Measurements from ENCODE around the gene TEAD2. TPM values are rescaled to one million over a fixed set of nuclear protein-coding genes. Genes with fewer than 3 reads are reported as not detected.

TEAD2 gene
- total and polyA plus RNA-seq, 12 donors, result 5.4 to 42.8 (median 27.4) TPM

DNA sequence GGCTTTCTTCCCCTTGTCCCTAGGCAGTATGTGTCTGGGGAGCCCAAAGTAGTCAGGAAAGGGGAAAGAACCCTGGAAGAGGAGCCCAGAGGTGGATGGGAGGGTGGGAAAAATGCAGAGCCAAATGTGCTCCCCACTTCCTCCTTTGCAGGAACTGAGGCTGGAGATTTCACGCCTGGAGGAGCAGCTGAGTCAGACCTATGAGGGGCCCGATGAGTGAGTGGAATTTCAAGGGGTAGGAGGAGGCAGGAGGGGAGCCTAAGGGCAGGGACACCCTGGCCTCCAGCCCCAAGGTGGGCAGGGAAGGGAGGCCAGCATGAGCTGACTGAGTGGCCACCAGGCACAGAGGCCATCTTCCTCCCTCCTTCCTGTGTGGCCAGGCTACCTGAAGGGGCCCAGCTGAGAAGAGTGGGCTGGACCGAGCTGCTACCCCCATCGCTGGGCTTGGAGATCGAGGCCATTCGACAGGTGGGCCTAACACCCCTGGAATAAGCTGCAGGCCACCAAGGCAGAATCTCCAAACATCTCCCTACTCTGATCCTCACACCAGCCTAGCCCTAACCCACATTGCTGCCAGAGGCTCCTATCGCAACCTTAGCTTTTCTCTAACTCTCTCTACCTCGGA lies 46.7 kb upstream of the TEAD2 start:
- no peaks in the 10 kb centered on the region for H3K4me1 ChIP-seq (replicated peaks in 1 of 2)
- H3K36me3 ChIP-seq (replicated peaks in 1 of 2), result no peaks in the 10 kb centered on the region
- intact Hi-C loops (cut with DNase I), result no loop called here
- no peaks in the 10 kb centered on the region for H3K9me3 ChIP-seq (replicated peaks in 1 of 3)
- TF ChIP-seq POLR2A (IDR thresholded peaks at IDR 0.05), result no peak
- TF ChIP-seq, protein P1, sequence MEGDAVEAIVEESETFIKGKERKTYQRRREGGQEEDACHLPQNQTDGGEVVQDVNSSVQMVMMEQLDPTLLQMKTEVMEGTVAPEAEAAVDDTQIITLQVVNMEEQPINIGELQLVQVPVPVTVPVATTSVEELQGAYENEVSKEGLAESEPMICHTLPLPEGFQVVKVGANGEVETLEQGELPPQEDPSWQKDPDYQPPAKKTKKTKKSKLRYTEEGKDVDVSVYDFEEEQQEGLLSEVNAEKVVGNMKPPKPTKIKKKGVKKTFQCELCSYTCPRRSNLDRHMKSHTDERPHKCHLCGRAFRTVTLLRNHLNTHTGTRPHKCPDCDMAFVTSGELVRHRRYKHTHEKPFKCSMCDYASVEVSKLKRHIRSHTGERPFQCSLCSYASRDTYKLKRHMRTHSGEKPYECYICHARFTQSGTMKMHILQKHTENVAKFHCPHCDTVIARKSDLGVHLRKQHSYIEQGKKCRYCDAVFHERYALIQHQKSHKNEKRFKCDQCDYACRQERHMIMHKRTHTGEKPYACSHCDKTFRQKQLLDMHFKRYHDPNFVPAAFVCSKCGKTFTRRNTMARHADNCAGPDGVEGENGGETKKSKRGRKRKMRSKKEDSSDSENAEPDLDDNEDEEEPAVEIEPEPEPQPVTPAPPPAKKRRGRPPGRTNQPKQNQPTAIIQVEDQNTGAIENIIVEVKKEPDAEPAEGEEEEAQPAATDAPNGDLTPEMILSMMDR (IDR thresholded peaks at IDR 0.05), result no peak
- no peak overlapping the region for H3K4me3 ChIP-seq
- no peak overlapping the region for H3K27ac ChIP-seq
- H3K27me3 ChIP-seq, result no peaks in the 10 kb centered on the region
- 53 to 84% (median 68%) methylated on average over 4 to 8 of the region's 8 CpGs for WGBS, 4 donors
- DNase-seq, result no peak

DNA sequence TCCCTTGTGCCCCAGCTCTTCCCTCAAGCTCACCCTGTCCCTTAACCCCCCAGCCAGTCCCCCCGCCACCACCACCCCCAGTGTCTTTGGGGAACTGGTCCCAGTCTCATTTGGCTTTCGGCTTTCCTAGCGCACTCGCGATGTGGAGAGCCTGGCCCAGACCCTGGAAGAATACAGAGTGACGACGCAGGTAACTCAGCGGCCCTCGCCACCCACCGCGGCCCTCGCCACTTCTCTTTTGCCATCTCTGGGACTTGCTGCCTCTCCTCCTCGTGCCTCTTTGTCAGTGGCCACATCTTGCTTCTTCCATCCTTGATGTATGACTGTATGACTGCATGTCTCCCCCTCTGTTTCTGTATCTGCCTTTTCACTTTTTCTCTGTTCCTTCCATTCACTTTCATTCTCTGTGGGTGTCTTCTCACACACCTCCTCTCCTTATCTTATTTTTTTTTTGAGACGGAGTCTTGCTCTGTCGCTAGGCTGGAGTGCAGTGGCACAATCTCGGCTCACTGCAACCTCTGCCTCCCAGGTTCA lies 45.3 kb upstream of the TEAD2 start:
- H3K9me3 ChIP-seq (replicated peaks in 1 of 3), result no peaks in the 10 kb centered on the region
- DNase-seq, result no peak
- 77 to 88% (median 86%) methylated on average over 12 to 16 of the region's 16 CpGs for WGBS, 4 donors
- TF ChIP-seq, protein P1 (IDR thresholded peaks at IDR 0.05), result no peak
- TF ChIP-seq POLR2A (IDR thresholded peaks at IDR 0.05), result no peak
- intact Hi-C loops (cut with DNase I), result no loop called here
- H3K36me3 ChIP-seq (replicated peaks in 1 of 2), result no peaks in the 10 kb centered on the region
- H3K4me3 ChIP-seq, result no peak overlapping the region
- no peak overlapping the region for H3K27ac ChIP-seq
- no peaks in the 10 kb centered on the region for H3K27me3 ChIP-seq
- no peaks in the 10 kb centered on the region for H3K4me1 ChIP-seq (replicated peaks in 1 of 2)

DNA sequence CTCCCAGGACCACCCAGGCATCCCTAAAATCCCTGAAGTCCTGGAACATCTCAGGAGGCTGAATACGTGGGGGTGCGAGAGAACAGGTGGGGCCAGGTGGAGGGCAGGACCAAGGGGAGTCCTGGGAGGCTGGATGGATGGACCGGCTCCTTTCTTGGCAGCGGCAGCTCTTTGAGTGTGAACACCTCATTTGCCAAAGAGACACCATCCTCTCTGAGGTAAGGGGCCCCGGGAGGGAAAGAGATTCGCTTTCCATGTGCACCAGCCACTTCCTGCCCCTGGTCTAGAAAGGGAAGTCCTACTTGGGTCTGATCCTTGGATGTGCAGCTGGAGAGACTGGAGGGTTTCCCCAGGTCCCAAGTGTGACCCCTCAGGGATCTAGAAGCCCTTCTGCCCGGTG lies 44.9 kb upstream of the TEAD2 start:
- Histone ChIP-seq H3K4me3 (no peak overlapping the region), H3K4me1 (replicated peaks in 1 of 2) (no peaks in the 10 kb centered on the region), H3K9me3 (replicated peaks in 1 of 3) (no peaks in the 10 kb centered on the region), H3K27me3 (no peaks in the 10 kb centered on the region), H3K27ac (no peak overlapping the region), H3K36me3 (replicated peaks in 1 of 2) (no peaks in the 10 kb centered on the region)
- no peak for TF ChIP-seq POLR2A (IDR thresholded peaks at IDR 0.05)
- TF ChIP-seq, protein P1 (IDR thresholded peaks at IDR 0.05), result no peak
- 61 to 81% (median 69%) methylated on average over 3 to 7 of the region's 7 CpGs for WGBS, 4 donors
- DNase-seq, result no peak
- intact Hi-C loops (cut with DNase I), result no loop called here

DNA sequence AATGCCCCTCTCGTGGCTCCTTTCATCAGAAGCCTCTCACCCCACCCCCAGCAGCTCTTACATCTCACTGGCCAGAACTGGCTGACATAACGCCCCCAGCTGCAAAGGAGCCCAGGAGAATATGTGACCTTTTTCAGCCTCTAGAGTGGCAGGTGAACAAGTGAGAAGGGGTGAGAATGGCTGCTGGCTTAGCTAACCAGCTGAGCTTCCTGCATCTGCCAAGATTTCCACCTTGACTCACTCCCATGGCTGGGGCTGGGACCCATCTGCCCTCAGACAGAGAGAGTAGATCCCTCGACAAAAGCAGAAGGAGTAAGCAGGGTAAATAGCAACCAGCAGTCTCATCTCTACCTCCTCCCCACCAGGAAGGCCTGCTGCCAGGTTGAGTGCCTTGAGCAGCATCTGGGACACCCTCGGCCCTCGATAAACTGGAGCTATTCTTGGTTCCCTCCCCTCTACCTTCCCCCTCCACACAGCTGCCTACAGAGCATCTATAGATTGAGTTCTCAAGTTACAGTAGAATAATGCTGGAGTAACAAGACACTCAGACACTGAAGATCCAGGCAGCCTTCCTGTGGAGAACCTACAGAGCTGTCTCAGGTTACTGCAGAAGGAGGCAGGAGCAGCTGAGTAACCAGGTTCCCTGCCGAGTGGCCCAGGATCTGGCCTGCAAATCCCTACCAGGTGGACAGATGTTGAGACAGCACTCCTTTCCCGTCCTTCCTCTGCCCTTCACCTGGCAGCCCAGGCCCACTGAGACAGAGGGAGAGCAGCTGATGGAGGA lies 41.4 kb upstream of the TEAD2 start:
- TF ChIP-seq POLR2A (IDR thresholded peaks at IDR 0.05), result no peak
- TF ChIP-seq, protein P1 (IDR thresholded peaks at IDR 0.05), result no peak
- Histone ChIP-seq H3K4me3 (no peak overlapping the region), H3K27ac (no peak overlapping the region), H3K27me3 (no peaks in the 10 kb centered on the region), H3K4me1 (replicated peaks in 1 of 2) (no peaks in the 10 kb centered on the region), H3K9me3 (replicated peaks in 1 of 3) (no peaks in the 10 kb centered on the region), H3K36me3 (replicated peaks in 1 of 2) (no peaks in the 10 kb centered on the region)
- intact Hi-C loops (cut with DNase I), result no loop called here
- WGBS, 4 donors, result 57 to 66% (median 61%) methylated on average over 5 to 7 of the region's 7 CpGs
- DNase-seq, result no peak

Measured in adrenal gland (tissue), 12 donors.